Smooth muscle cell (in vitro differentiated cells): Measurements from ENCODE around the gene VWA8. TPM values are rescaled to one million over a fixed set of nuclear protein-coding genes. Genes with fewer than 3 reads are reported as not detected.

Experiments
- DNase-seq: peaks from one replicate; lab custom pipeline; 2025; ENCODE audit not compliant: unreplicated experiment; lab: John Stamatoyannopoulos, UW
- H2AFZ ChIP-seq: fragments of 200-600 bp; sonication (generic); 2 replicates; pipeline ENCODE4 v1.6.0; 2016; ENCODE audit warnings: antibody characterized with exemption, low read depth, mild to moderate bottlenecking
- H3F3A ChIP-seq: fragments of 200-600 bp; sonication (generic); 2 replicates; pipeline ENCODE4 v1.6.0; 2017; ENCODE audit warnings: antibody characterized with exemption, low read depth
- H3K27ac ChIP-seq: fragments of 200-600 bp; sonication (generic); 2 replicates; pipeline ENCODE4 v1.5.1; 2016; ENCODE audit warnings: low read depth, mild to moderate bottlenecking
- H3K27me3 ChIP-seq: fragments of 200-600 bp; sonication (generic); 2 replicates; pipeline ENCODE4 v1.6.1; 2016; ENCODE audit warnings: low read depth, mild to moderate bottlenecking
- H3K36me3 ChIP-seq: fragments of 200-600 bp; sonication (generic); 2 replicates; pipeline ENCODE4 v1.5.1; 2016; ENCODE audit warnings: low read depth
- H3K4me1 ChIP-seq: fragments of 200-600 bp; sonication (generic); 2 replicates; pipeline ENCODE4 v1.5.1; 2016; ENCODE audit warnings: low read depth
- H3K4me2 ChIP-seq: fragments of 200-600 bp; sonication (generic); 2 replicates; pipeline ENCODE4 v1.6.0; 2016; ENCODE audit warnings: mild to moderate bottlenecking
- H3K4me3 ChIP-seq: fragments of 200-600 bp; sonication (generic); 2 replicates; pipeline ENCODE4 v1.5.1; 2016; ENCODE audit warnings: mild to moderate bottlenecking
- H3K79me2 ChIP-seq: fragments of 200-600 bp; sonication (generic); 2 replicates; pipeline ENCODE4 v1.6.0; 2016; ENCODE audit warnings: low read depth, mild to moderate bottlenecking
- H3K9ac ChIP-seq: fragments of 200-600 bp; sonication (generic); 2 replicates; pipeline ENCODE4 v1.6.0; 2016; ENCODE audit warnings: low read depth
- H3K9me3 ChIP-seq: fragments of 200-600 bp; sonication (generic); replicated peaks from 2 replicates; pipeline ENCODE4 v1.5.1; 2016; ENCODE audit warnings: low read depth
- H4K20me1 ChIP-seq: fragments of 200-600 bp; sonication (generic); 2 replicates; pipeline ENCODE4 v1.6.0; 2016; ENCODE audit warnings: low read depth
- WGBS: methylation state at CpG from one replicate; pipeline ENCODE4 v1.1.7; 2016; ENCODE audit warnings: low lambda C conversion rate; 5-methylcytosine and 5-hydroxymethylcytosine counted together
- polyA plus RNA-seq: library from polyadenylated mRNA; unstranded; fragments of >200 nt; fragmentation: Nextera tagmentation; extraction: Ambion mirVana; gene quantifications from 2 replicates; pipeline ENCODE4 v1.2.1, GENCODE V29; 2016
- total RNA-seq: library from RNA; depleted of rRNA; stranded (reverse); fragments of >200 nt; gene quantifications from 2 replicates; pipeline ENCODE4 v1.2.3, GENCODE V29; 2014
- TF ChIP-seq, protein P1 (sequence below): fragments of 200-600 bp; sonication (generic); IDR thresholded peaks from 2 replicates; pipeline ENCODE4 v1.5.1; 2017; ENCODE audit warnings: borderline replicate concordance, mild to moderate bottlenecking, antibody characterized with exemption; ENCODE audit not compliant: insufficient read depth, poor library complexity, severe bottlenecking

The VWA8 gene
- total and polyA plus RNA-seq, 2 experiments from 2014 or later: 2.6 to 14.4 TPM

- Histone ChIP-seq H3K9ac (no peak overlapping the region), H3K4me2 (peak overlapping the region; percentile 79), H3K4me3 (no peak overlapping the region), H3F3A (peaks cover 31% of the 10 kb centered on the region), H2AFZ (no peak overlapping the region), H3K27ac (peak overlapping the region; percentile 97), H3K4me1 (peaks cover 22% of the 10 kb centered on the region), H4K20me1 (no peaks in the 10 kb centered on the region), H3K27me3 (no peaks in the 10 kb centered on the region), H3K9me3 (no peaks in the 10 kb centered on the region), H3K36me3 (no peaks in the 10 kb centered on the region), H3K79me2 (no peaks in the 10 kb centered on the region)
- no peak for DNase-seq
- TF ChIP-seq, protein P1, sequence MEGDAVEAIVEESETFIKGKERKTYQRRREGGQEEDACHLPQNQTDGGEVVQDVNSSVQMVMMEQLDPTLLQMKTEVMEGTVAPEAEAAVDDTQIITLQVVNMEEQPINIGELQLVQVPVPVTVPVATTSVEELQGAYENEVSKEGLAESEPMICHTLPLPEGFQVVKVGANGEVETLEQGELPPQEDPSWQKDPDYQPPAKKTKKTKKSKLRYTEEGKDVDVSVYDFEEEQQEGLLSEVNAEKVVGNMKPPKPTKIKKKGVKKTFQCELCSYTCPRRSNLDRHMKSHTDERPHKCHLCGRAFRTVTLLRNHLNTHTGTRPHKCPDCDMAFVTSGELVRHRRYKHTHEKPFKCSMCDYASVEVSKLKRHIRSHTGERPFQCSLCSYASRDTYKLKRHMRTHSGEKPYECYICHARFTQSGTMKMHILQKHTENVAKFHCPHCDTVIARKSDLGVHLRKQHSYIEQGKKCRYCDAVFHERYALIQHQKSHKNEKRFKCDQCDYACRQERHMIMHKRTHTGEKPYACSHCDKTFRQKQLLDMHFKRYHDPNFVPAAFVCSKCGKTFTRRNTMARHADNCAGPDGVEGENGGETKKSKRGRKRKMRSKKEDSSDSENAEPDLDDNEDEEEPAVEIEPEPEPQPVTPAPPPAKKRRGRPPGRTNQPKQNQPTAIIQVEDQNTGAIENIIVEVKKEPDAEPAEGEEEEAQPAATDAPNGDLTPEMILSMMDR: no peak
Measured at GRCh38 chr13:41615528-41615855, 345.4 kb downstream of the VWA8 start.

GRCh38 chr13:41614671-41615527 is 346.0 kb downstream of the VWA8 start:
- Histone ChIP-seq H3K4me2 (peak overlapping the region; percentile 79), H3K4me3 (no peak overlapping the region), H3F3A (peaks cover 31% of the 10 kb centered on the region), H3K27ac (peak overlapping the region; percentile 97), H3K9ac (peak overlapping the region; percentile 85), H3K79me2 (no peaks in the 10 kb centered on the region), H4K20me1 (no peaks in the 10 kb centered on the region), H3K36me3 (no peaks in the 10 kb centered on the region), H2AFZ (no peak overlapping the region), H3K4me1 (peaks cover 22% of the 10 kb centered on the region), H3K27me3 (no peaks in the 10 kb centered on the region), H3K9me3 (no peaks in the 10 kb centered on the region)
- 13% methylated on average over 7 of the region's 7 CpGs for WGBS
- TF ChIP-seq, protein P1: no peak
- DNase-seq: no peak

DNA sequence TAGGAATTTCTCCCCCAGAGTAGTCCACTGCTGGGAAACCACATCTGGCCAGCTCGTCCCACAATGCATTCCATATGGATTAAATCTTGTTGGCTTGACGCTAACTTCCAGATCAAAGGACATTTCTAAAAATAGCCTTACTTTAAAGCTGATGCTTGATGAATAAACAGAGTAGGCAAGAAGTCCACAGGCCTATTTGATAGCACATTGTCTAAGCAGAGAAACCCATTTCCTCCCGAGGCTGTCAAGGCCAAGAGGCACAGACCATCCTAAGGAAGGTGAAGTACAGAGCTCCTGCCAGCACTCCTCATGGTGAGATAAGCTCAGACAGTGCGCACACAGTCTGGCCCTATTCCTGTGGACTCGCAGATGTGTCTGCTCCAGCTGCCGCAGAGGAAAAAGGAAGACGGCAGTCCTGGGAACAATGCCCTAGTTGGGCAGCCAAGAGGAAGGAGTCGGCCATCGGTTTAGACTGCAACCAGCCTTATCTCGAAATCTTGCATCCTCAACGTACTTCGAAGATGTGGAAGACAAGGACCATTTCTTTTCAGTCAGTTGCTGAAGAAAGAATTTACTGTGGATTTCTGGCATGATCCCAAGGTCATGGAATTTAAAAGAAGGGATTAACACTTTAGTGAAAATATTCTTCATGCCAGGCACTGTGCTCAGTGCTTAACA is 346.8 kb downstream of the VWA8 start:
- no peaks in the 10 kb centered on the region for H4K20me1 ChIP-seq
- peaks cover 22% of the 10 kb centered on the region for H3K4me1 ChIP-seq
- H2AFZ ChIP-seq: no peak overlapping the region
- no peaks in the 10 kb centered on the region for H3K9me3 ChIP-seq
- H3K27ac ChIP-seq: peak overlapping the region; percentile 97
- H3K9ac ChIP-seq: peak overlapping the region; percentile 85
- peaks cover 31% of the 10 kb centered on the region for H3F3A ChIP-seq
- H3K36me3 ChIP-seq: no peaks in the 10 kb centered on the region
- H3K4me3 ChIP-seq: no peak overlapping the region
- 8% methylated on average over 12 of the region's 12 CpGs for WGBS
- H3K4me2 ChIP-seq: peak overlapping the region; percentile 79
- no peaks in the 10 kb centered on the region for H3K27me3 ChIP-seq
- TF ChIP-seq, protein P1: no peak
- DNase-seq: no peak
- H3K79me2 ChIP-seq: no peaks in the 10 kb centered on the region

- no peaks in the 10 kb centered on the region for H3K36me3 ChIP-seq
- no peaks in the 10 kb centered on the region for H4K20me1 ChIP-seq
- peak overlapping the region; percentile 97 for H3K27ac ChIP-seq
- H3K27me3 ChIP-seq: no peaks in the 10 kb centered on the region
- TF ChIP-seq, protein P1: no peak
- 82% methylated on average over 1 of the region's 1 CpG for WGBS
- peak overlapping the region; percentile 79 for H3K4me2 ChIP-seq
- no peaks in the 10 kb centered on the region for H3K79me2 ChIP-seq
- no peak overlapping the region for H3K4me3 ChIP-seq
- H3K9me3 ChIP-seq: no peaks in the 10 kb centered on the region
- peak overlapping the region; percentile 53 for H3K9ac ChIP-seq
- peaks cover 31% of the 10 kb centered on the region for H3F3A ChIP-seq
- no peak for DNase-seq
- H3K4me1 ChIP-seq: peaks cover 22% of the 10 kb centered on the region
- H2AFZ ChIP-seq: no peak overlapping the region
Measured at GRCh38 chr13:41613471-41613870, 347.4 kb downstream of the VWA8 start.
